ENCODE data around the gene OR52B2. TPM values are rescaled to one million over a fixed set of nuclear protein-coding genes. Genes with fewer than 3 reads are reported as not detected.

OR52B2 gene
- total RNA-seq, 1 experiment from 2014 or later: not detected

- peaks cover 3% of the 10 kb centered on the region; the same call in 1 of the 2 replicates for H3K27me3 ChIP-seq (ENCODE audit: control insufficient read depth, insufficient read depth, low read length)
- POLR2A ChIA-PET: no interaction called here
- no peak for DNase-seq (ENCODE audit: low read depth, low spot score)
- no peaks in the 10 kb centered on the region for H3K9me3 ChIP-seq (ENCODE audit: control insufficient read depth, insufficient read depth, low read depth, low read length)
- in situ Hi-C loops (cut with HindIII; ENCODE audit: low pct_unique_long_range_greater_than_20kb, low sequenced_read_pairs): no loop called here
- ATAC-seq: no peak
- no TSS peak for BruUV-seq (replicated peaks)
- H3K4me3 ChIP-seq (ENCODE audit: low read depth in 2 of 2, low read length in 2 of 2): no peak overlapping the region
- intact Hi-C loops (cut with micrococcal nuclease; ENCODE audit: unreplicated experiment): no loop called here
- TF ChIP-seq CTCF (IDR thresholded peaks at IDR 0.05) (no peak), TCF7L2 (IDR thresholded peaks at IDR 0.05; ENCODE audit: low read depth, low read length) (no peak), REST (IDR thresholded peaks at IDR 0.05; ENCODE audit: insufficient read depth in 1 of 2, low read depth in 2 of 2, low read length in 1 of 2) (no peak), SIN3A (IDR thresholded peaks at IDR 0.05; ENCODE audit: borderline replicate concordance, insufficient read depth, low read depth, low read length) (no peak), POLR2AphosphoS5 (IDR thresholded peaks at IDR 0.05; ENCODE audit: low read depth, low read length) (no peak)
- H3K4me1 ChIP-seq (ENCODE audit: control insufficient read depth, insufficient read depth, low read length): no peaks in the 10 kb centered on the region
- CTCF ChIA-PET: no interaction called here
- no peaks in the 10 kb centered on the region for H3K36me3 ChIP-seq (ENCODE audit: control insufficient read depth, insufficient read depth, low read length)
- no peak overlapping the region for H3K27ac ChIP-seq (ENCODE audit: low read length)
Measured at GRCh38 chr11:6191742-6192141, 21.6 kb upstream of the OR52B2 start.

- in situ Hi-C loops (cut with HindIII; ENCODE audit: low pct_unique_long_range_greater_than_20kb, low sequenced_read_pairs): no loop called here
- intact Hi-C loops (cut with micrococcal nuclease; ENCODE audit: unreplicated experiment): no loop called here
- TF ChIP-seq SIN3A (IDR thresholded peaks at IDR 0.05; ENCODE audit: borderline replicate concordance, insufficient read depth, low read depth, low read length): no peak
- TF ChIP-seq POLR2AphosphoS5 (IDR thresholded peaks at IDR 0.05; ENCODE audit: low read depth, low read length): no peak
- no peak for TF ChIP-seq CTCF (IDR thresholded peaks at IDR 0.05)
- no peak for TF ChIP-seq TCF7L2 (IDR thresholded peaks at IDR 0.05; ENCODE audit: low read depth, low read length)
- TF ChIP-seq REST (IDR thresholded peaks at IDR 0.05; ENCODE audit: insufficient read depth in 1 of 2, low read depth in 2 of 2, low read length in 1 of 2): no peak
- ChIA-PET CTCF (interaction anchor here (0.5 kb wide), 1 partner anchor 62 kb away, joined by 4 read pairs; no protein-coding TSS in a partner anchor), POLR2A (no interaction called here)
- BruUV-seq (replicated peaks): no TSS peak
- ATAC-seq: no peak
- Histone ChIP-seq H3K9me3 (ENCODE audit: control insufficient read depth, insufficient read depth, low read depth, low read length) (no peaks in the 10 kb centered on the region), H3K27ac (ENCODE audit: low read length) (no peak overlapping the region), H3K36me3 (ENCODE audit: control insufficient read depth, insufficient read depth, low read length) (no peaks in the 10 kb centered on the region), H3K4me3 (ENCODE audit: low read depth in 2 of 2, low read length in 2 of 2) (no peak overlapping the region), H3K4me1 (ENCODE audit: control insufficient read depth, insufficient read depth, low read length) (no peaks in the 10 kb centered on the region), H3K27me3 (ENCODE audit: control insufficient read depth, insufficient read depth, low read length) (peaks cover 2% of the 10 kb centered on the region; the same call in 1 of the 2 replicates)
- DNase-seq (ENCODE audit: low read depth, low spot score): no peak
Measured at GRCh38 chr11:6175440-6175839, 5.3 kb upstream of the OR52B2 start.

All from Panc1 (cell line).